OCI-LY3 (cell line): ENCODE results near the gene PASK.

ENCODE experiments used
- H2AFZ ChIP-seq: fragments of 200-600, 300-600 bp; shearing (Covaris generic); 2 replicates; pipeline ENCODE4 v1.6.0; 2014; ENCODE audit warnings: antibody characterized with exemption, low read depth, low read length
- H3K27ac ChIP-seq: fragments of 200-600, 300-600 bp; sonication (generic); 2 replicates; pipeline ENCODE4 v1.5.1; 2014; ENCODE audit warnings: mild to moderate bottlenecking, low read length, moderate library complexity, mixed read lengths
- H3K27me3 ChIP-seq: fragments of 200-600, 300-600 bp; sonication (generic); 2 replicates; pipeline ENCODE4 v1.6.1; 2014; ENCODE audit warnings: low read depth, low read length, mixed read lengths
- H3K36me3 ChIP-seq: fragments of 200-600, 300-600 bp; sonication (generic); replicated peaks from 2 replicates; pipeline ENCODE3; 2014; ENCODE audit warnings: low read depth, low read length, mixed read lengths
- H3K4me1 ChIP-seq: fragments of 300-600, 200-600 bp; sonication (generic); 2 replicates; pipeline ENCODE4 v1.6.1; 2014; ENCODE audit warnings: low read length, mixed read lengths
- H3K4me2 ChIP-seq: fragments of 200-600, 300-600 bp; sonication (generic); 2 replicates; pipeline ENCODE4 v1.6.1; 2014; ENCODE audit warnings: low read length, mixed read lengths
- H3K4me3 ChIP-seq: fragments of 300-600, 200-600 bp; sonication (generic); 2 replicates; pipeline ENCODE4 v1.5.1; 2014; ENCODE audit warnings: antibody characterized with exemption, mild to moderate bottlenecking, low read length, moderate library complexity
- H3K79me2 ChIP-seq: fragments of 300-600, 200-600 bp; shearing (Covaris generic); 2 replicates; pipeline ENCODE4 v1.6.1; 2014; ENCODE audit warnings: mild to moderate bottlenecking, low read length, mixed read lengths
- H3K9ac ChIP-seq: fragments of 300-600, 200-600 bp; shearing (Covaris generic); 2 replicates; pipeline ENCODE4 v1.6.0; 2014; ENCODE audit warnings: mild to moderate bottlenecking, low read length, moderate library complexity
- H3K9me3 ChIP-seq: fragments of 200-600, 300-600 bp; shearing (Covaris generic); 2 replicates; pipeline ENCODE4 v1.6.1; 2014; ENCODE audit warnings: low read length, mixed read lengths; ENCODE audit not compliant: insufficient read depth
- H4K20me1 ChIP-seq: fragments of 200-600, 300-600 bp; sonication (generic); 2 replicates; pipeline ENCODE4 v1.6.1; 2016; ENCODE audit warnings: low read length, mixed read lengths; ENCODE audit not compliant: insufficient read depth
- CTCF ChIP-seq: fragments of 200-600, 300-600 bp; sonication (generic); IDR thresholded peaks from 2 replicates; pipeline ENCODE4 v1.5.1; 2014; ENCODE audit warnings: antibody characterized with exemption, low read length, low read depth
- EZH2phosphoT487 ChIP-seq: fragments of 200-600 bp; shearing (Covaris generic); IDR thresholded peaks from 2 replicates; pipeline ENCODE4 v1.6.1; 2018; ENCODE audit warnings: antibody characterized with exemption, mixed run types, low read depth

PASK gene

GRCh38 chr2:241156971-241157441 lies 7.7 kb upstream of the PASK start:
- Histone ChIP-seq H3K36me3 (no peaks in the 10 kb centered on the region), H3K9me3 (no peaks in the 10 kb centered on the region)
- TF ChIP-seq CTCF, result no peak
- no peak for TF ChIP-seq EZH2phosphoT487

DNA sequence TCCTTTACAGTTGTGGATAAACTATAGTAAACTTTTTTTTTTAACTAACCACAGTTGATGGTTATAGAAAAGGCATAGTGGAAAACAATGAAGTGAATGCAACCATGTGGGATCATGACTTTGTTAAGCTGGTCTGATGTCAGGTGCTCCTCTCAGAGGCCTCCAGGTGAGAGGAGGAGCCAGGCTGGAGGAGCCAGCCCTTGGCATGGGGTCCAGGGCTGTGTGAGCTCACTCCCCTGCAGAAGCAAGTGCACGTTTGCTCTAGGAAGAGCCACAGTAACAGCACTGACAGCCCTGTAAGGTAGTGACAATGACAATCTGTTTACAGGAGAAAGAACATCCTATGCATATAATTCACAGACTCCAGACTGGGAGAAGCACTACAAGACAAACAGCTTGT lies 6.7 kb upstream of the PASK start:
- Histone ChIP-seq H3K27ac (no peak overlapping the region), H3K9ac (no peak overlapping the region), H3K79me2 (peaks cover 23% of the 10 kb centered on the region), H3K27me3 (no peaks in the 10 kb centered on the region), H3K36me3 (no peaks in the 10 kb centered on the region), H3K4me2 (no peak overlapping the region), H2AFZ (no peak overlapping the region), H3K4me1 (peaks cover 8% of the 10 kb centered on the region), H3K9me3 (no peaks in the 10 kb centered on the region), H3K4me3 (no peak overlapping the region), H4K20me1 (0 out of 2 replicates have a peak, but pooled peaks cover 4% of the 10 kb centered on the region)
- no peak for TF ChIP-seq CTCF
- TF ChIP-seq EZH2phosphoT487, result no peak

More at GRCh38 chr2:241156971-241157441, 7.7 kb upstream of the PASK start:
- Histone ChIP-seq H3K9ac (no peak overlapping the region), H4K20me1 (no peaks in the 10 kb centered on the region), H3K4me1 (no peaks in the 10 kb centered on the region), H3K27ac (no peak overlapping the region), H3K4me3 (no peak overlapping the region), H2AFZ (no peak overlapping the region), H3K4me2 (no peak overlapping the region), H3K27me3 (no peaks in the 10 kb centered on the region), H3K79me2 (peaks cover 12% of the 10 kb centered on the region)

- Histone ChIP-seq H3K79me2 (peaks cover 30% of the 10 kb centered on the region), H3K36me3 (no peaks in the 10 kb centered on the region), H4K20me1 (0 out of 2 replicates have a peak, but pooled peaks cover 4% of the 10 kb centered on the region), H3K4me2 (no peak overlapping the region), H3K4me1 (peaks cover 8% of the 10 kb centered on the region), H3K27me3 (no peaks in the 10 kb centered on the region), H3K27ac (no peak overlapping the region), H3K9ac (no peak overlapping the region), H3K4me3 (no peak overlapping the region), H2AFZ (no peak overlapping the region), H3K9me3 (no peaks in the 10 kb centered on the region)
- TF ChIP-seq CTCF (no peak), EZH2phosphoT487 (no peak)
Observed at GRCh38 chr2:241154915-241155314, 5.6 kb upstream of the PASK start.

GRCh38 chr2:241153616-241154015 lies 4.3 kb upstream of the PASK start:
- no peak for TF ChIP-seq CTCF
- TF ChIP-seq EZH2phosphoT487, result no peak
- Histone ChIP-seq H3K9ac (no peak overlapping the region), H3K79me2 (peaks cover 40% of the 10 kb centered on the region), H2AFZ (no peak overlapping the region), H3K4me3 (no peak overlapping the region), H3K27me3 (no peaks in the 10 kb centered on the region), H3K9me3 (no peaks in the 10 kb centered on the region), H3K27ac (no peak overlapping the region), H4K20me1 (0 out of 2 replicates have a peak, but pooled peaks cover 4% of the 10 kb centered on the region), H3K4me2 (no peak overlapping the region), H3K4me1 (peaks cover 8% of the 10 kb centered on the region), H3K36me3 (no peaks in the 10 kb centered on the region)
